ENCODE measurements around the gene ATP11A. TPM values are rescaled to one million over a fixed set of nuclear protein-coding genes. Genes with fewer than 3 reads are reported as not detected.
"Not testable (repeated sequence)": the region's sequence is repeated elsewhere in the genome, so short reads cannot be mapped to it uniquely, and the experiment has no call there.

ATP11A gene
- total RNA-seq, 1 experiment from 2014 or later: 9.4 TPM

- ChIA-PET POLR2A (ENCODE audit: low non-redundant PET) (no interaction called here), CTCF (no interaction called here)
- no peak for DNase-seq (ENCODE audit: low spot score)
- no peak for TF ChIP-seq EZH2 (IDR thresholded peaks at IDR 0.05; ENCODE audit: borderline replicate concordance, low read depth, low read length, poor library complexity, severe bottlenecking)
- Histone ChIP-seq H3K4me3 (ENCODE audit: low read depth, low read length, poor library complexity, severe bottlenecking) (no peak overlapping the region), H3K27ac (ENCODE audit: low read depth, low read length, poor library complexity, severe bottlenecking) (no peak overlapping the region), H3K27me3 (replicated peaks; ENCODE audit: insufficient read depth, low read depth, low read length, poor library complexity) (no peaks in the 10 kb centered on the region), H3K4me1 (ENCODE audit: insufficient read depth, low read length, poor library complexity, severe bottlenecking) (no peaks in the 10 kb centered on the region), H3K9me3 (ENCODE audit: low read depth, low read length, poor library complexity, severe bottlenecking) (no peaks in the 10 kb centered on the region), H3K36me3 (ENCODE audit: insufficient read depth, low read length, poor library complexity, severe bottlenecking) (no peaks in the 10 kb centered on the region)
- intact Hi-C loops (cut with micrococcal nuclease; ENCODE audit: unreplicated experiment): no loop called here
- no TSS peak for BruUV-seq (replicated peaks)
These were observed 109.6 kb downstream of the ATP11A start for GRCh38 chr13:112799394-112799793.

- intact Hi-C loops (cut with micrococcal nuclease; ENCODE audit: unreplicated experiment): no loop called here
- Histone ChIP-seq H3K36me3 (ENCODE audit: insufficient read depth, low read length, poor library complexity, severe bottlenecking) (no peaks in the 10 kb centered on the region), H3K4me3 (ENCODE audit: low read depth, low read length, poor library complexity, severe bottlenecking) (no peak overlapping the region), H3K27ac (ENCODE audit: low read depth, low read length, poor library complexity, severe bottlenecking) (no peak overlapping the region), H3K27me3 (replicated peaks; ENCODE audit: insufficient read depth, low read depth, low read length, poor library complexity) (no peaks in the 10 kb centered on the region), H3K4me1 (ENCODE audit: insufficient read depth, low read length, poor library complexity, severe bottlenecking) (no peaks in the 10 kb centered on the region), H3K9me3 (ENCODE audit: low read depth, low read length, poor library complexity, severe bottlenecking) (no peaks in the 10 kb centered on the region)
- ChIA-PET CTCF (no interaction called here), POLR2A (ENCODE audit: low non-redundant PET) (no interaction called here)
- TF ChIP-seq EZH2 (IDR thresholded peaks at IDR 0.05; ENCODE audit: borderline replicate concordance, low read depth, low read length, poor library complexity, severe bottlenecking) (no peak), CTCF (conservative IDR thresholded peaks at IDR 0.05; ENCODE audit: low read depth, low read length) (no peak)
- no peak for DNase-seq (ENCODE audit: low spot score)
- no TSS peak for BruUV-seq (replicated peaks)
These were observed 110.2 kb downstream of the ATP11A start for GRCh38 chr13:112800057-112800456.

- H3K4me3 ChIP-seq (ENCODE audit: low read depth, low read length, poor library complexity, severe bottlenecking); H3K27me3 ChIP-seq (replicated peaks; ENCODE audit: insufficient read depth, low read depth, low read length, poor library complexity); H3K4me1 ChIP-seq (ENCODE audit: insufficient read depth, low read length, poor library complexity, severe bottlenecking); DNase-seq (ENCODE audit: low spot score); POLR2A ChIA-PET (ENCODE audit: low non-redundant PET); BruUV-seq (replicated peaks); H3K9me3 ChIP-seq (ENCODE audit: low read depth, low read length, poor library complexity, severe bottlenecking); H3K27ac ChIP-seq (ENCODE audit: low read depth, low read length, poor library complexity, severe bottlenecking); intact Hi-C loops (cut with micrococcal nuclease; ENCODE audit: unreplicated experiment); CTCF ChIA-PET; H3K36me3 ChIP-seq (ENCODE audit: insufficient read depth, low read length, poor library complexity, severe bottlenecking): not testable (repeated sequence)
These were observed 111.0 kb downstream of the ATP11A start for GRCh38 chr13:112800807-112801206.

- intact Hi-C loops (cut with micrococcal nuclease; ENCODE audit: unreplicated experiment): no loop called here
- Histone ChIP-seq H3K9me3 (ENCODE audit: low read depth, low read length, poor library complexity, severe bottlenecking) (no peaks in the 10 kb centered on the region), H3K4me3 (ENCODE audit: low read depth, low read length, poor library complexity, severe bottlenecking) (no peak overlapping the region), H3K36me3 (ENCODE audit: insufficient read depth, low read length, poor library complexity, severe bottlenecking) (no peaks in the 10 kb centered on the region), H3K4me1 (ENCODE audit: insufficient read depth, low read length, poor library complexity, severe bottlenecking) (no peaks in the 10 kb centered on the region), H3K27me3 (replicated peaks; ENCODE audit: insufficient read depth, low read depth, low read length, poor library complexity) (no peaks in the 10 kb centered on the region), H3K27ac (ENCODE audit: low read depth, low read length, poor library complexity, severe bottlenecking) (no peak overlapping the region)
- POLR2A ChIA-PET (ENCODE audit: low non-redundant PET): no interaction called here
- no peak for TF ChIP-seq EZH2 (IDR thresholded peaks at IDR 0.05; ENCODE audit: borderline replicate concordance, low read depth, low read length, poor library complexity, severe bottlenecking)
- no peak for TF ChIP-seq CTCF (conservative IDR thresholded peaks at IDR 0.05; ENCODE audit: low read depth, low read length)
- no peak for DNase-seq (ENCODE audit: low spot score)
- no TSS peak for BruUV-seq (replicated peaks)
- CTCF ChIA-PET: no interaction called here
These were observed 113.0 kb downstream of the ATP11A start for GRCh38 chr13:112802802-112803195.
